GM18505 (cell line): ENCODE data around the gene IFITM2.
A peak's percentile ranks its signal among the peaks of the same experiment; 100 is the strongest.
"Not testable (repeated sequence)": the region's sequence is repeated elsewhere in the genome, so short reads cannot be mapped to it uniquely, and the experiment has no call there.

Experiments used
- ATAC-seq: cut with Tn5 transposase; IDR thresholded peaks from one replicate; pipeline ENCODE4 v1.9.1; 2021; ENCODE audit not compliant: unreplicated experiment
- POLR2A ChIP-seq: IDR thresholded peaks from 4 replicates; pipeline ENCODE4 v1.6.1; 2011; ENCODE audit warnings: borderline replicate concordance; ENCODE audit not compliant: insufficient read depth, insufficient read length; ENCODE audit errors: extremely low read depth

IFITM2 gene

DNA sequence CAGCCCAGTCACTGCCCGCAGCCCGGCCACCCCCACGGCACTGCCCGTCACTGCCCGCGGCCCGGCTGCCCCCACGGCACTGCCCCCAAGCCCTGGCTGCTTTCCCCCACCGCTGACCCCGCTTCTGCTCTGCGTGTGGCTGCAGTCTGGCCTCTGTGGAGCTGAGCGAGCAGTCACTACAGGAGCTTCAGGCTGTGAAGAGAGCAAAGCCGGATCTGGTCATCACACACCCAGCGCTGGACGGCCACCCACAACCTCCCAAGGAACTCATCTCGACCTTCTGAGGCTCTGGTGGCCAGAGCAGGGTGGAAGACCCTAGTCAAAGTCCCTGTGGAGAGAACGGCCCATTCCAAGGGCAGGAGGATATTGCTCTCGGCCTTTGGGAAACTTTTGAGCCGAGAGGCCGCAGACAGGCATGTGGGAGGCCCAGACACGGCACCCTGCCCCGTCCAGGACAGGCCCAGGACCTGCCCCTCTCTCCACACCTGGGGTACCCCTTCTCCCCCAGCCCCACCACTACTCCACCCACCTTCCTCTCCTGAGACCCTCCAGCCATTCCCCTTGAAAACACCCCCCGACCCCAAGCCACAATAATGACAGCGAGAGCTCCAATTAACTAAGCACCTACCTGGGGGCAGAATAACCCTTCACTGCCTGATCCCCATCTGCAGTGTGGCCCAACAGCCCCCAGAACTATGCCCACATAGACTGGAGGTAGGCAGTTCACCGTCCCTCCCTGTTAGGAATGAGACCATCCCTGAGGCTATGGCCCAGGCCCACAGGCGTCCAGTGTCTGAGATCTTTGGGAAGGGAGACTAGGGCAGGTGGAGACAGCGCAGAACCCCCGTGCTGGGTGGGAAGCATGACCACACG lies 22.4 kb upstream of the IFITM2 start:
- no peak for ATAC-seq
- no peak for TF ChIP-seq POLR2A

- no peak for TF ChIP-seq POLR2A
- ATAC-seq, result no peak
These were observed 21.8 kb upstream of the IFITM2 start for GRCh38 chr11:285894-286220.

GRCh38 chr11:286977-287820 lies 20.4 kb upstream of the IFITM2 start:
- not testable (repeated sequence) for ATAC-seq

DNA sequence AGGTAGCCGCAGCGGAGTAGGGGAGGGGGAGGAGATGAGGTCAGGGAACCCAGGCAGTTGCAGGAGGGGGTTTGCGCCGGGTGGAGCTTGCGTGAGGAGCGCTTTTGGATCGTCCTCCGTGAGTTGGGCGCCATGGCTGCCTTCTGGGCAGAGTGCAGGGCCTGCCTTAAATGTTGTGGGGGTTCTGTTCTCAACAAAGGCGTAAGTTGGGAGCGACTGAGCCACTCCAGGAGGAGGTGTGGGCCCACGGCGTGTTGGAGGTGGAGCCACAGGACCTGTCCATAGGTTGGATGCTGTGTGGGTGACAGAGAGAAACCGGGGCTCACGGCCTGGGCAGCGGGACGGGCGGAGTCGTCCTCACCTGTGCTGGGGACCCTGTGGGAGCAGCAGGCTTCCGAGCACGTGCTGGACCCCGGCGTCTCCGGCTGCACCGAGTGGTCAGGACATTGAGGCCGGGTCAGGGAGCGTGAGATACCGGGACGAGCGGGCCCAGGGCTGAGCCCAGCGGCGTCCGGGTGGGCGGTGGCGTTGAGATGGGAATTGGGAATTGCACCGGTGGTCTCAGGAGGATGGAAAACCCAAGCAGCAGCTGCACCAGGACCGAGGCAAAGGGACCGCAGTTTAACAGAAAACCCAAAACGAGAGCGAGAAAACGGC lies 19.7 kb upstream of the IFITM2 start:
- ATAC-seq, result no peak
- TF ChIP-seq POLR2A, result no peak

GRCh38 chr11:288478-289397 lies 18.9 kb upstream of the IFITM2 start, which contains the start of gene PGGHG:
PGGHG (plus strand) TSS chr11:289126; CDS start chr11:289817, 691 bp downstream.
- ATAC-seq, result no peak
- TF ChIP-seq POLR2A, result peak; percentile 51

DNA sequence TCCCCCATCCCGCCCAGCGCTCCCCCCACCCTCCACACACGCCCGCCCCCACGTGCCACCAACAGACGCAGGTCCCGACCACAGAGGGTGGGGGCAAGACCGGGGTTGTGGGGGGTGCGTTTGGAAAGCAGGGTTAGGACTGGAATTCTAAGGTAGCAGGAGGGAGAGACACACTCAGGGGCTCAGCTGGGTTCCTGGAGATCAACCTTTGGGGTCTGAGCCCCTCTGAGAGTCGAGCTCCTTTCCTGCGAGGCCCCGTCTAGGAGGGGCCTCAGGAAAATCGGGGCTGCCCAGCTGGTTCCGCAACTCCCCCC lies 18.3 kb upstream of the IFITM2 start:
- no peak for ATAC-seq
- TF ChIP-seq POLR2A, result no peak

GRCh38 chr11:289712-290620 lies 17.6 kb upstream of the IFITM2 start:
- no peak for TF ChIP-seq POLR2A
- no peak for ATAC-seq

- ATAC-seq, result no peak
- TF ChIP-seq POLR2A, result no peak
These were observed 16.9 kb upstream of the IFITM2 start for GRCh38 chr11:290621-291231.

DNA sequence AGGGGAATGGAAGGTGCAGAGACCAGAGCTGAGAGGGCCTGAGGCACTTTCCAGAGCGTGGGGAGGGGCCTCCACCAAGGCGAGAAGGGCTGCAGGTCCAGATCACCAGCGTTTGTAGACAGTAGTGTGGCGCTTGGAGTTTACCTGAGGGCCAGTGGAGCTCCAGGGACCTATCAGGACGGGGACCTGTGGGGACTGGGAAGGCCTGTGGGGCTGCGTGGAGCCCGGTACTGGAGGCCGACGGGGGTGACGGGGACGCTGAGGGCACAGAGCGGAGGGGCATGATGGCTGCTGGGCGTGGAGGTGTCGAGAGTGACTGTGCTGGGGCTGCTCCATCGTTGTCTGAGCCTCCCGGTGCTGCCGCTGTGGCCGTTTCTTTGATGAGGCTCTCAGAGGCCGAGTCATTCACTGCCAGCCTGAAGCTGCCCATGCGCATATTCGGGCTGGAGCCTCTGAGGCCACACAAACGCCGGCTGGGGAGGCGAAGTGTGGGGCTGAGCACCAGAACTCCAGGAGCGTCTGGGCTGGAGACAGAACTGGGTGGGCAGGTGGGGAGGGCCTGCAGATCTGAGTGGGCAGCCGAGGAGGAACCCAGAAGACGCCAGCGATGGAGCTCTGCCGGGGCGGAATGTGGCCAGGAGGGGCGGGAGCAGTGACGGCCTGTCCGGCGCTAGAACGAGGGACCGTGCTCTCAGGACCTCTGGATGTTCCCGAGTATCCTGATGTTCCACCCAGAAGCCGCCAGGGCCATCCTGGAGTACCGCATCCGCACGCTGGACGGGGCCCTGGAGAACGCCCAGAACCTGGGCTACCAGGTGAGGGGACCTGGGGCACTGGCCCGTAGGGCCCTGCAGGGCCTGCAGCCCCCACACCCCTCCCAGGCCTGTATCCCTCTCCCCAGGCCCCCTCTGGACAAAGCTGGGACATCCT lies 16.1 kb upstream of the IFITM2 start:
- no peak for TF ChIP-seq POLR2A
- ATAC-seq, result no peak

GRCh38 chr11:292211-293121 lies 15.2 kb upstream of the IFITM2 start:
- no peak for TF ChIP-seq POLR2A
- no peak for ATAC-seq

- no peak for TF ChIP-seq POLR2A
- ATAC-seq, result no peak
These were observed 14.3 kb upstream of the IFITM2 start for GRCh38 chr11:293271-293851.
